DND-41 (cell line): Measurements from ENCODE around the gene RMC1.

Experiments used
- CTCF ChIP-seq: IDR thresholded peaks from 2 replicates; pipeline ENCODE4 v1.5.1; 2012; ENCODE audit warnings: borderline replicate concordance, low read length, moderate library complexity, mild to moderate bottlenecking; ENCODE audit not compliant: poor library complexity, severe bottlenecking; ENCODE audit errors: extremely low read depth
- EZH2 ChIP-seq: IDR thresholded peaks from 3 replicates; pipeline ENCODE4 v1.6.1; 2012; ENCODE audit warnings: borderline replicate concordance, low read depth, mild to moderate bottlenecking, moderate library complexity, low read length, inconsistent platforms; ENCODE audit not compliant: severe bottlenecking

- no peak for TF ChIP-seq CTCF
- TF ChIP-seq EZH2 = no peak
Measured at GRCh38 chr18:23575309-23575651, 72.0 kb downstream of the RMC1 start.
